Transverse colon (tissue), 3 donors: ENCODE results near the gene GTPBP10.

ENCODE experiments used
- EP300 ChIP-seq: sonication (generic); formaldehyde crosslinking; IDR thresholded peaks from one replicate; pipeline ENCODE4 v1.6.1; 2017; ENCODE audit warnings: antibody characterized with exemption, low read depth
- TF ChIP-seq, protein P1 (sequence below), 5 experiments: fragments of 200-600 bp in 3 of 5; fragments of 450-650 bp in 2 of 5; sonication (generic) in 3 of 5; IDR thresholded peaks; 1 replicate in 2 of 5; 2 replicates in 3 of 5; pipeline ENCODE4 v1.5.1; 2016 to 2017; ENCODE audit warnings: antibody characterized with exemption in 5 of 5, inconsistent platforms in 3 of 5, mild to moderate bottlenecking in 2 of 5, moderate library complexity in 1 of 5

DNA sequence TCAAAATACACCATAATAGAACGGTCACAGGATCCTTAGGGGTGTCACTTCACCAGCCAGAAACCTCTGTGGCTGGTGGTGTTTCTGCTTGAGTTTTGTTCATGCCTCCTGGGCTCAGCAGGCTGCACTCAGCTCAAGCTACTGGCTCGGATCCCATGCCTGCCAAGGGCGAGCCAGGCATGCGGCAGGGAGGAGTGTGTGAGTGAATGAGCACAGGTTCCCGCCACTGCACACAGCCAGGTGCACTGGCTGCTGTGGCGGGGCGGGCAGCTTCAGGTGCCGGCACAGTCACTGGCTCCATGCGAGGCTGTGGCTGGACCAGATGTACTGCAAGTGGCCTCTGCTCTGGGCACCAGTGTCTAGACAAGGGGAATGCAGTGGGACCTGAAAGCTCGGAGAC lies 86.2 kb downstream of the GTPBP10 start:
- no peak for TF ChIP-seq EP300
- TF ChIP-seq, protein P1, sequence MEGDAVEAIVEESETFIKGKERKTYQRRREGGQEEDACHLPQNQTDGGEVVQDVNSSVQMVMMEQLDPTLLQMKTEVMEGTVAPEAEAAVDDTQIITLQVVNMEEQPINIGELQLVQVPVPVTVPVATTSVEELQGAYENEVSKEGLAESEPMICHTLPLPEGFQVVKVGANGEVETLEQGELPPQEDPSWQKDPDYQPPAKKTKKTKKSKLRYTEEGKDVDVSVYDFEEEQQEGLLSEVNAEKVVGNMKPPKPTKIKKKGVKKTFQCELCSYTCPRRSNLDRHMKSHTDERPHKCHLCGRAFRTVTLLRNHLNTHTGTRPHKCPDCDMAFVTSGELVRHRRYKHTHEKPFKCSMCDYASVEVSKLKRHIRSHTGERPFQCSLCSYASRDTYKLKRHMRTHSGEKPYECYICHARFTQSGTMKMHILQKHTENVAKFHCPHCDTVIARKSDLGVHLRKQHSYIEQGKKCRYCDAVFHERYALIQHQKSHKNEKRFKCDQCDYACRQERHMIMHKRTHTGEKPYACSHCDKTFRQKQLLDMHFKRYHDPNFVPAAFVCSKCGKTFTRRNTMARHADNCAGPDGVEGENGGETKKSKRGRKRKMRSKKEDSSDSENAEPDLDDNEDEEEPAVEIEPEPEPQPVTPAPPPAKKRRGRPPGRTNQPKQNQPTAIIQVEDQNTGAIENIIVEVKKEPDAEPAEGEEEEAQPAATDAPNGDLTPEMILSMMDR (IDR thresholded peaks at IDR 0.05) = no peak
